GM19099 (cell line): Measurements from ENCODE around the gene GH2.

Experiments used
- POLR2A ChIP-seq: IDR thresholded peaks from 3 replicates; pipeline ENCODE4 v1.6.1; 2011; ENCODE audit warnings: low read depth; ENCODE audit not compliant: insufficient read length; ENCODE audit errors: extremely low read depth

Gene GH2

DNA sequence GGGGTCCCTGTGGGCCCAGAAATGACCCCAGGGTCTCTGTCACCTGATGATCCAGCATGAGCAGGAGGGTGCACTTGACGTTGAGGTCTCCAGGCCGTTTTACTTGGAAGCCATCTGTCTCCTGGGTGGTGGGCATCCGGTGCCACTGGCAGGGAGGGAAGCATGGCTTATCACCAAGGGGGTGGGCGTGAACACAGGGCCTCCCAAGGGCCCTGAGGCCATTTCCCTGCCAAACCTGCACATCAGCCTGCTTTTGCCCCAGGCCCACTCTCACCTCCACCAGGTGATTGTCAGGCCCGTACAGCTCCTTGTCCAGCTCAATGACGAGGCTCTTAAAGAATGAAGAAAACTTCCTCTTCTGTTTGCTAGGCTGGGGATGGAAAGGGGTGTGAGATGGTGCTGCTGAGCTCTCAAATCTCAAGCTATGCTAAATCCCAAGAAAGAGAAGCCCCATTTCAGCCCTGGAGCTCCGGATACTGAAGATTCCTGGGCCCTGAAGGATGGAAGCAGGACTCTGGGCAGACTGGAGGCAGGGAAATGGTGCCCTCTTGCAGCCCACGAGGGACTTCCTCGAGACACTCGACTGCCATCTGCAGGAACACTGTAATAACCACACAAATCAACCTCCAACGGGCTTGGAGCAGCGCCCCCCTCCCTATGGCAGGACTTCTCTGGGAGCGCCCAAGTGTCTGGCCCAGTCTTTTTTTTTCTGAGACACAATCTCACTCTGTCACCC, 47.1 kb downstream of the GH2 start:
- no peak for TF ChIP-seq POLR2A

- TF ChIP-seq POLR2A = no peak
Measured at GRCh38 chr17:63833741-63834373, 47.9 kb downstream of the GH2 start.

DNA sequence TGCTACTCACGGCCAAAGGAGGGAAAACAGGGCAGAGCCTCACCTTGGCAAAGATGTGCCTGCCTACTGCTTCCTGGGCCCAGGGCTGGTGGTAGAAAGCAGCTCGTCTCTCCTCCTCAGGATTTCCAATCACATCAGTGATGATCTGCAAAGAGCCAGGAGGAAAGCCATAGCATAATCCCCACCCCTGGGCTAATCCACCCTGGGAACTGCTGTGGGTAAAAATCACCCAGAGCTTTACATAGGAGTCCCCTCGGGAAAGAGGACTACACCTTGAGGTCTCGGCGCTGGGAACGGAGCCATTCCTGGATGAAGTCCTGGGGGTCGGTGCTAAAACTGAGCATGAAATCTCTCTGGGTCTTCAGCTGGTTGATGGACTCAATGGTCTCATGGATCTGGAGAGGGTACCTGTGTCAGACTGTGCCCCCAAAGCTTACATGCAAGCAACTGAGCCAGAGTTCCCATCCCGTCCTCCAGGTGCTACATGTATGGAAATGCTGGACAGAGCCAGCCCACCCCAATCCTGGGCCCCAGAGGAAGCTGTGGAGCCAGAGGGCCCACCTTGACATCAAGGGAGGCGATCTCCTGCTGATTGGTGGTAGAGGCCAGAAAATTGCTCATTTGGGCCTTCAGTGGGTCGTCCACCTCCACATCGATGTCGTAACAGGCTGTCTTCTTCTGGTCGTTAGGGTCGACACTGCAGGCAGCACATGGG, 48.6 kb downstream of the GH2 start:
- no peak for TF ChIP-seq POLR2A

DNA sequence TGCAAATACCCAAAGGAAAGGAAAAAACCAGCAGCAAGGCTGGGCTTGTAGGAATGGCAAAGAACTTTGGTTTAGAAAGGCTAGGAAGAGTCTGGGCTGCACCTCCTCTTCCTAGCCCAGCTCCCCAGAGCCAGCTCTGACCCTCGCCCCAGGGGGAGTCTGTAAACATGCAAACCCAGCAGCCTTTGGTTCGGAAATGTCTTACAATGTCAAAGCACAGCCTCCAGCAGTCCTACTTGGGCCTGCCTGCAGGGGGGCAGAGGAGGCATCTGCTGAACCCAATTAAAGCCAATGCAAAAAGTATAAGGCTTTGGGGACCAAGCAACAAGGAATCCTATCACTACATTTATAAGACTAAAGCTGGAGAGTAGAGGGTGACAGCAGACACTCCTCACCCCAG, 49.3 kb downstream of the GH2 start:
- no peak for TF ChIP-seq POLR2A

DNA sequence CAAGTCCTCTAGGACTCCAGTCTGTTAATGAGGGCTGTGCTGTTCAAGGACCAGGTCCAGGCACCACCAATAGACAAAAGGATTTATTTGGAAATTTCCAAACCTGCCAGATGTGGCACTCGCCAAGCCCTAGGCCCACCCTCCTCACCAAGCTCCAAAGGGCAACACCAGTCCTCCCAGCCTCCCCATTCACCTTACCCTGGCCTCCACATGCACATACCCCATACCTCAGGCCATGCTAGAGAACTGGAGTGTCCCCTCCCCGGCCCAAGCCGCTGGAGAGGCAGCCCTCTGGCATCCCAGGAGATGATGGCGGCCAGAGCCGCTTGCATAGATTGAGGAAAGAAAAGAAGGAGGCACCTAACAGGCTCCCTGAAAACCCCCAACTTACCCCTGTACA, 49.7 kb downstream of the GH2 start:
- TF ChIP-seq POLR2A = no peak

DNA sequence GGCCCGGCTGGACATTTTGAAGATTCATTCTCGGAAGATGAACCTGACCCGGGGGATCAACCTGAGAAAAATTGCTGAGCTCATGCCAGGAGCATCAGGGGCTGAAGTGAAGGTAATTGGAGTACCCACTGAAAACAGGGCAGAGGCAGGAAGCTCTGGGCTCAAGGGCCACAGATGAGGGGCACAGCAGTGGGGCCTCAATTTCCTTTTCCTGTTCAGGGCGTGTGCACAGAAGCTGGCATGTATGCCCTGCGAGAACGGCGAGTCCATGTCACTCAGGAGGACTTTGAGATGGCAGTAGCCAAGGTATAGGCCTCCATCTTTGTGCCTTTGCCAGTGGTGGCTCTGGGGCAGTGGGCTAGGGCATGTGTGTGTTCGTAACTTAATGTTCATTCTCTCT, 50.2 kb downstream of the GH2 start:
- TF ChIP-seq POLR2A = no peak

DNA sequence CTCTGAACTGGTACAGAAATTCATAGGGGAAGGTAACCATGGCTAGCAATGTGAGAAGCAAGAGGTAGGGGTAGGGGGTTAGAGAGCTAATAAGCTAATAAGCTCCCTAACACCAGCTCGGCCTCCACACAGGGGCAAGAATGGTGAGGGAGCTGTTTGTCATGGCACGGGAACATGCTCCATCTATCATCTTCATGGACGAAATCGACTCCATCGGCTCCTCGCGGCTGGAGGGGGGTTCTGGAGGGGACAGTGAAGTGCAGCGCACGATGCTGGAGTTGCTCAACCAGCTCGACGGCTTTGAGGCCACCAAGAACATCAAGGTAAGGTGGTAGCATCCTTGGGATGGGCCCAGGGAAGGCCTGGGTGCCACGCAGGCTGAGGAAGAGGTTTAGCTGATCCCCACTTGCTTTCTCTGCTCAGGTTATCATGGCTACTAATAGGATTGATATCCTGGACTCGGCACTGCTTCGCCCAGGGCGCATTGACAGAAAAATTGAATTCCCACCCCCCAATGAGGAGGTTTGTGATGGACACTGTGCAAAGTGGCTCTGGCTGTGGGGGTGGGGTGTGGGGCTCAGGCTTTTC, 50.7 kb downstream of the GH2 start:
- no peak for TF ChIP-seq POLR2A

GRCh38 chr17:63830278-63830677, 51.5 kb downstream of the GH2 start:
- no peak for TF ChIP-seq POLR2A
